22Rv1 (cell line): ENCODE results near the gene MAP2.

Source experiments
- H3K27ac ChIP-seq: fragments of 450-650 bp; 2 replicates; pipeline ENCODE4 v1.5.1; 2017
- ZFX ChIP-seq: fragments of 450-650 bp; IDR thresholded peaks from 2 replicates; pipeline ENCODE4 v1.6.1; 2017; ENCODE audit warnings: antibody characterized with exemption, borderline replicate concordance
- TF ChIP-seq, protein P1 (sequence below): fragments of 450-650 bp; IDR thresholded peaks from 2 replicates; pipeline ENCODE4 v1.5.1; 2017; ENCODE audit warnings: mild to moderate bottlenecking

The MAP2 gene

DNA sequence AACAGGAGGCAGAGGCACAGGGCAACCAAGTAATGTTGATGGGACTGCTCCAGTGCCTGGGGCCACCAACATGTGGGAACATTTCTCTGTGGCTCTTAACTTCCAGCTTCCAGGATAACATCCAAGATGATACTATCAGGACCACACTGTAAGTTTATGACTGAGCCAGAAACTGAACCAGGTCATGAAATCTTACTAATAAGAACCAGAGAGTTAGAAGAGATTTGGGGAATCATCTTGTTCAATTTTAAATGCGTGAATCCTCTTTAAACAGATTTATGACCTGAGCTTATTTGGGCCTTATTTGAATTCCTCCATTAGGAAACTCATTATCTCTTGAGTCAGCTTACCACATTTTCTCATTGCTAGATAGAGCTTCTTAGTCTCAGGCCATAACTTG is 45.0 kb downstream of the MAP2 start:
- TF ChIP-seq, protein P1, sequence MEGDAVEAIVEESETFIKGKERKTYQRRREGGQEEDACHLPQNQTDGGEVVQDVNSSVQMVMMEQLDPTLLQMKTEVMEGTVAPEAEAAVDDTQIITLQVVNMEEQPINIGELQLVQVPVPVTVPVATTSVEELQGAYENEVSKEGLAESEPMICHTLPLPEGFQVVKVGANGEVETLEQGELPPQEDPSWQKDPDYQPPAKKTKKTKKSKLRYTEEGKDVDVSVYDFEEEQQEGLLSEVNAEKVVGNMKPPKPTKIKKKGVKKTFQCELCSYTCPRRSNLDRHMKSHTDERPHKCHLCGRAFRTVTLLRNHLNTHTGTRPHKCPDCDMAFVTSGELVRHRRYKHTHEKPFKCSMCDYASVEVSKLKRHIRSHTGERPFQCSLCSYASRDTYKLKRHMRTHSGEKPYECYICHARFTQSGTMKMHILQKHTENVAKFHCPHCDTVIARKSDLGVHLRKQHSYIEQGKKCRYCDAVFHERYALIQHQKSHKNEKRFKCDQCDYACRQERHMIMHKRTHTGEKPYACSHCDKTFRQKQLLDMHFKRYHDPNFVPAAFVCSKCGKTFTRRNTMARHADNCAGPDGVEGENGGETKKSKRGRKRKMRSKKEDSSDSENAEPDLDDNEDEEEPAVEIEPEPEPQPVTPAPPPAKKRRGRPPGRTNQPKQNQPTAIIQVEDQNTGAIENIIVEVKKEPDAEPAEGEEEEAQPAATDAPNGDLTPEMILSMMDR, result no peak
- TF ChIP-seq ZFX, result no peak
- H3K27ac ChIP-seq, result no peak overlapping the region

DNA sequence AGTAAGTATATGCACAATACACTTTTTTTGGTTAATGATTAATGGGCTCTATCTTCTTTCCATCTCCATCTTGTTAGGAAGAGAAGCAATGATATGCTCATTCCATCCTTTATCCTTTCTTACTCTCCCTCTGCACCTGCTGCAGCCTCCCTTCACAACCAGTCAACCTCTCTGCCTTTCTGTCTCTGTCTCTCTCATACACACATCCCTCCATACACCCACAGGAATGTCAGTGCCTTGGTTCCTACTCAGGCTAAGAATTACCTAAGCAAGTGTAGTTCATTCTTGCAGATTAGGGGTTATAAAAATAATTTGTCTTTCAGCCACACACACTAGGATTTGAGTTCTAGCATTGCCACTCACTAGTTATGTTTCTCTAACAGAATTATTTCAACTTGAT is 45.6 kb downstream of the MAP2 start:
- TF ChIP-seq ZFX, result no peak
- TF ChIP-seq, protein P1, result no peak
- no peak overlapping the region for H3K27ac ChIP-seq

DNA sequence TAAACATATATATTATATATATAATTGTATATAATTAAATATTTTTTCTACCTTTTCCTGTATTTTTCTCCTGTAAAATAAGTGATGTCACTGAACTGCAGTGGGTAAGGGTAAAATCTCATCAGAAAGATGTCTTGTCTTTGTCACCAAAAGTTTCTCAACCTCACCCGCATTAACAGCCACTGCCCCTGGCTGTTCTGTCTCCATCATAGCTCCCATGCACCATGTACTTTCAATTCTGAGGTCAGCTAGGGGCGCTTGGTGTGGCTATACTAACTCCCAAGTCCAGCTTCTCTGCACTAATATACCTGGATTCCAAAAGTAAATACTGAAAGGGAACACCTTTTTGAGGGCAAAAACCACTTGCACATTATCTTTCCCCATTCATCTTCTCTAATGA is 46.6 kb downstream of the MAP2 start:
- no peak overlapping the region for H3K27ac ChIP-seq
- TF ChIP-seq, protein P1, result no peak
- no peak for TF ChIP-seq ZFX

DNA sequence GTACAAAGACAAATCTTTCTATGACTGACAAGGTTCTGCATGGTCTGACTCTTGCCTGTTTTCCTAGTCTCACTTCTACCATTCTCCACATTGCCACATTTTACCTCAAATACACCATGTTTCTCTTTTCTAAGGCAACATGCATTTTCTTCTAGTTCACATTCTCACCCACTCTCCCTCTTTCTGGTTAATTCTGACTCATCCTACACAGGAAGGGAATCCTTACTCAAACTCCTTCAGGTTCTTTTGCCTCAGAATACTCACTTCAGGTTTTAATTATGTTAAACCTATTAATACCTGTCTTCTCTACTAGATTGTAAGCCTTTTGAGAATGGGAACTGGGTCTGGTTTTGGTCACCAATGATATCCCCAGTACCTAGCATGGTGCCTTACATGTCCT is 47.2 kb downstream of the MAP2 start:
- H3K27ac ChIP-seq, result no peak overlapping the region

DNA sequence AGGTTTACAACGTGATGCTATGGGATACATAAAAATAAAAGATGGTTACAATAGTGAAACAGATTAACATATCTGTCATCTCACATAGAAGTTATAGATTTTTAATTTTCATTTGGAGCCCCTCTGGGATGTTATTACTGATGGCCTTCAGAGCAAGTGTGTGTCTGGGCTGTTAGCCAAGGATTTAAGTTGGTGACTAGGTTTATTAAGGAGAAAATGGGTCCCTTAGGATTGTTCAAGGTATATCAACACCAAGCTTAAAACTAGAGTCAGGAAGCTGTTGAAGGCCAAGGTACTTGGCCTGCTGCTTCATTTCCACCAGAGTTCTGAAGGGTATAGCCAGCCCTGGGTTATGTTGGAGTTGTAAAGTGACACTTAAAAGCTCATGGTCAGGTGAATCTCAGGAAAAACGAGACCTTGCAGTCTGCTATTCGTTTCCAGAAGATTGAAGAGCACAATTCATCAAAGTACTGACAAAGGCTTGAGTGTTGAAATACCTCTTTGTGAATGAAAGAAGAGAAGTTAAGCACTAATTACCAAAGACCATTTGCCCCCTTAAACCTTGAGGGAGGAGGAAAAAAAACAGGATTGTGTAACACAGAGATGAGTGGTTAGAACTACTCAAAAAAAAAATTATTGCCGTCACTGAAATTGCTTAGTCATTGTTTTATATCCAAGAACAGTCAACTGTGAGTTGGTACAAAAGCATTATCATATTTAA is 48.4 kb downstream of the MAP2 start:
- TF ChIP-seq ZFX, result no peak
- TF ChIP-seq, protein P1, result no peak
- H3K27ac ChIP-seq, result no peak overlapping the region

More for the DNA sequence above, 47.2 kb downstream of the MAP2 start:
- TF ChIP-seq, protein P1, result no peak
- TF ChIP-seq ZFX, result no peak

DNA sequence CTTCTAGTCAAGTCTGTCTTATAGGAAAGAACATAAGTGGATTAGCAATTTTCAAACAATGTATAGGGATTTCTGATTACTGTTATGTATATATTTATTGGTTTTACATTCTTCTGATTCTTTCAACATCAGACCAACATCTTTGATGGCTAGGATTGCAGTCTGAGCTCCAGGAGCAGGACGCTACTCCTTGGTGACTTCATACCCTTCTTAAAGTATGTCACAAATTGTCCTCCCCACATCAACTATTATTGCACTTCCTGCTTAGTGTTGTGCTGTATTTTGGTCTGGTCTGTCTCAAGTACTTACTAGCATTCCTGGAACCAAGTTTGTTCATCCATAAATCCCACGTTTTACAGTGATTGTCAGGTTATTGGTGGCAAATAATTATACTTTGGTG is 49.0 kb downstream of the MAP2 start:
- no peak overlapping the region for H3K27ac ChIP-seq
- TF ChIP-seq ZFX, result no peak
- TF ChIP-seq, protein P1, result no peak

DNA sequence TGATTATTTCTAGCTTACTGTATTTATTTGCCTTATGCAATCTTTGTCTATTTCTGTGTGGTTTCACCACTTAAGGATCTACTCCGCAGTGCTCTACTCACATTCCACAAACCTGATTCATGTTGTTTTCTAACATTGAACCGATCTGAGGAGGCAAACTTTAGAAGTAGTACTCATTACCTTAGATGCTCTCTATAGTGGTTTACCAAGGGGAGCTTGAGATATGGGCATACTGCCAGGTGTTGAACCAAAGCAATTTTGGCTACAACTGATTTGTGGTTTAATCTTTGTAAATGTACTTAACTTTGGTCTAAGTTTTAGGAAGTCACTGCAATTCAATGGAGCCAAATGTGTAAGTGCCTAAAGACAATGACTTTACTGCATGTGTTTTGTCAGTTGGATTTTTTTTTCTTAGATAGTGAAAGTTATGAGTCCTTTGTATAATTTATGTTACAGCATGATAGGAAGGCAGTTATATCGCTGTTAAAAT is 50.1 kb downstream of the MAP2 start:
- H3K27ac ChIP-seq, result no peak overlapping the region
- TF ChIP-seq, protein P1, result no peak
